HG02588 (cell line): ENCODE results near the gene RPS6KL1.

ENCODE experiments used
- ATAC-seq: cut with Tn5 transposase; IDR thresholded peaks from one replicate; pipeline ENCODE4 v1.9.1; 2021; ENCODE audit warnings: mild to moderate bottlenecking, moderate library complexity; ENCODE audit not compliant: unreplicated experiment

Gene RPS6KL1

DNA sequence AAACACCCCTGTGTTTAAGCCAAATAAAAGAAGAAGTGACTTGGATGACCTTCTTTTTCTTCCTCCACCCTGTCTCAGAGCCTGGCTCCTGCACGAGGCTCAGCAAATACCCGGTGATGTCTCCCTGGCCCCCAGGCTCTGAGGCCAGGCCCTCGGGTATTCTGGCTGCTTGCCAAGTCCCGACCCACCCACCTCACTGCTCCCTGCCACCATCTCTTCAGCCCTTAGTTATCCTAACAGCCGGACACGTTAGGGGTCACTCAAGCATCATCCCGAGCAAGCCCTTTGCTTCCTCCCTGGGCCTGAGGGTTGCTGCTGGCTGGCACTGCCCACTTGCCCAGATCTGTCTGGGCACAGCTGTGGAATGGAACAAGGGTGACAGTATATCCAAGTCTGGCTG is 7.2 kb downstream of the RPS6KL1 start:
- no peak for ATAC-seq

DNA sequence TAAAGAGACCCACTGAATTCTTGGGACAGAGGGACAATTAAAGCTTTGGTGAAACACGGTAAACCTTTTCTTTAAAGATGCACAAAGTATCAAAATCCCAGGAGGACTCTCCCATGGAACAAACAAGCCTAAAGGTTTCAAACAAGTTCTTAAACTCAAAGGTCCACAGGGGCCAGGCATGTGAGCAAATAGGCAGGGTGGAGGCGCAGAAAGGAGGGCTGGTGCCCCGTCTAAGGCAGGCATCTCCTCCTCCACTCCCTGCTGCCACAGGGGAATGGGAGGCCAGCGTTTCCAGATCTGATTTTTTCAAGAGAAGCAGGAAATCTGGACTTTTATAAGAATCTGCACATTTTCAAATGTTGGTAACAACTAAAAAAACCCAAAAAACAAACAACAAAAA is 7.6 kb downstream of the RPS6KL1 start:
- ATAC-seq = no peak

DNA sequence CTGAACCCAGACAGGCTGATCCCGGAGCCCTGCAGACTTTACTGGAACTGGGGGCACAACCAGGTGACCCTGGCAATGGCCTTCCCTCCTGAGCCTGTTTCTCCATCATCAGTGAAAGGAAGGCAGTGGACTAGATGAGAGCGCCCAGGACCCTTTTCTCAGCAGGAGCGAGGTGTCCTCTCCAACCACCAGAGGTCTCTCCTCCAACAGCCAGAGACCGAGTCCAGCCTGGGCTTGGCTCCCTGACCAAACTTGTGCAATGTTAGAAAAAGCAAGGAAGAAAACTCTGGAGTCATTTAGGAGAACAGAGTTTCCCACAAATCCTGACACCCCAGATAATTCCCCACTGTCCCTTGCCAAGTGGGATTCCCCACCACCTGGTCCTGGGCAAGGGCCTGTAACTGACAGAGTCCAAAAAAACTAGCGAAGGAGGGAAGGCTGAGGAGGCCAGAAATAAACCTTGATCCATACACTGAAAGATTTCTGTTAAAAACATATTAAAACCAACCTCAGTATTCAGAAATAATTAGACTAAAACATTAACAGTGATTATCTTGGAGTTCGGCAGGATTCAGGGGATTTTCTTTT is 9.0 kb downstream of the RPS6KL1 start:
- ATAC-seq = no peak

DNA sequence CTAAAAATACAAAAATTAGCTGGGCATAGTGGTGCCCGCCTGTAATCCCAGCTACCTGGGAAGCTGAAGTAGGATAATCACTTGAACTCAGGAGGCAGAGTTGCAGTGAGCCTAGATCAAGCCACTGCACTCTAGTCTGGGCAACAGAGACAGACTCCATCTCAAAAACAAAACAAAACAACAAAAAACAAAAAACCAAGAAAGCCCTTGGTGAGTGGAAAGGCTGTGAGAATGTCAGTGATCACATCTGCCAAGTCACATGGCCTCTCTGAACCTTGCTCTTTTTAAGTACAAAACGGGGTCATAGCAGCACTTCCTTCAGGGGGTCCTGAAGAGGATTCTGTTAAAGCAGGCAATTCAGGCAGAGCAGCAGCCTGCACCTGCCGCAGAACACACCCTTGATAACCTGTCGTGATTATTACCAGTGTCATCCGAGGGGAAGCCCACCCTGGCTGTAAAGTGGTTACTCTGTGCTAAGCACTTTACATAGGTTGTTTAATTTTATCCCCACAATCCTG is 9.6 kb downstream of the RPS6KL1 start:
- ATAC-seq = no peak

DNA sequence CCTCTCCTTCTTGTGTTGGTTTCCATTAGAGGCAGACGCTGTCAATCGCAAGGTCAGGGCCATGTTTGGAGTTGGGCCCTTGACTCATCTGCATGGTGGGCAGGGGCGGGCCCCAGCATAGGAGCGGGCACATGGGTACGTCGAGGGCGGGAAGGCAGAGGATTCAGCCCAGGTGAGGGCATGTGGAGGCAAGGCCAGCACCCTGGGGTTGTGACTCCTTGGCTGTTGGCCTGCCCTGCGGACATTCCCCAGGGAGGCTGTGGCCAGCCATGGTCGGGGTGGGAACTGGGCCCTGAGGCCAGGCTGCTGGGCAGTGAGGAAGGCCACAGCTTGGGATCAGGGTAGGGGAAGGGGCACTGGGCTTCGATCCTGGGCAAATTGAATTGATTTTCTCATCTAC is 10.3 kb downstream of the RPS6KL1 start:
- no peak for ATAC-seq

DNA sequence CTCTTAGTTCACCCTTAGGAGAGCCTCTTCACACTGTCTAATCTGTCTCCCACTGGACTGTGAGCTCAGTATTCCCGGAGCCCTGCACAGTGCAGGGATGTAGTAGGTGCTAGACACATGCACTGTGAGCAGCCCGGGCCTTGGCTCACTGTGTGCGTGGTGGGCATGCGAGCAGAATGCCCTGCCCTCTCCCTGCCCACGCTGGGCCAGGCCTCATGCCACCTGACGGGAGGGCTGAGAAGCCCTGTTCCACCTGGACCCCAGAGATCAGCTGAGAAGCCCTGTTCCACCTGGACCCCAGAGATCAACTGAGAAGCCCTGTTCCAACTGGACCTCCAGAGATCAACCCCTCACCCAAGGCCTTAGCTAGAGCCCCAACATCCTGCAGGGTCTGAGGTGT is 10.9 kb downstream of the RPS6KL1 start:
- no peak for ATAC-seq

DNA sequence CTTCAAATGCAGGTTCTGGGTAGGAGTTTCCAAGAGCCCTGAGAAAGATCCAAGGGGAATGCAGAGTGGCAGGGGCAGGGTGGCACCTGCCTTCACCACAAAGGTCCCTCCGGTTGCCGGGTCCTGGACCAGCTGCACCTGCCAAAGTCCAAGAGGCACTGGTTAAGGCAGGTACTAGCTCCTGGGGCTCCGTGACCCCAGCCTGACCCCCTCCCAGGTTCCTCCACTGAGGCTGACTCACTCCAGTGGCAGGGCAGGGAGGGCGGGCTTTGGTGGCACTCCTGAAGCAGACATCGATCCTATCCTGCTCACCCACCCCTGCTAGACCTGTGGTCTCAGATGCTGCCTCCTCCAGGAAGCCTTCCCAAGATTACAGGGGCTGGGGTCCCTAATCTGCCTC is 11.4 kb downstream of the RPS6KL1 start:
- ATAC-seq = no peak

DNA sequence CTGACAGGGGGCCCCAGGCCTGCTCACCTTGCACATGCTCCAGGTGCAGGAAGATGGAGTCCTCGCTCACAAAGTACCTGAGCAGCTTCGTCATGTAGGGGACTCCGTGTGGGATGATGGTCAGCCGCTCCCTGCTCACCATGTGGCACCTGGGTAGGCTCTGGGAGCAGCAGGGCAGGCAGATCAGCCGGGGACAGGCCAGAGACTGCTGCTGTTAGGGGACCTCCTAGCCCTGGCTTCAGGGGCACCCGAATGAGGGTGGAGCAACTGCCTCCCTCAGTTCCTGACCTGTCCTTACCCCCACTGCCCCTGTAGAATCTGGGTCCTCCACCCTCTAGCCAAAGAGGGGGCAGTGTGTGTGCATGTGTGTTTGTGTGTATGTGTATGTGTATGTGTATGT is 11.8 kb downstream of the RPS6KL1 start:
- no peak for ATAC-seq

DNA sequence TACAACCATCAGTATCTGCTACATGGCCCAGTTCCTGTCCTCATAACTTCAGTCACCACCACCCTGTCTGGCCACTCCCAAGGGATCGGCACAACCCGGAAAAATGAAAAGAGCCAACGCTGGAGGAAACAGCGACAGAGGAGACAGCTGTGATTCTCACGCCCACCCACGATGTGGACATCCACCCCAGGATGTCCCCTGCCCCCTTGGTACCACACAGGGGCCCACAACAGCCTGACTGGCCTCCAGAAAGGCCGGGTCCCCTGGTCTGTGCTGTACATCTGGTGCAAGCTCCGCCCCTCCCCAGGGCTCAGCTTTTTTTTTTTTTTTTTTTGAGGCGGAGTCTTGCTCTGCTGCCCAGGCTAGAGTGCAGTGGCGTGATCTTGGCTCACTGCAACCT is 12.5 kb downstream of the RPS6KL1 start:
- ATAC-seq = no peak

DNA sequence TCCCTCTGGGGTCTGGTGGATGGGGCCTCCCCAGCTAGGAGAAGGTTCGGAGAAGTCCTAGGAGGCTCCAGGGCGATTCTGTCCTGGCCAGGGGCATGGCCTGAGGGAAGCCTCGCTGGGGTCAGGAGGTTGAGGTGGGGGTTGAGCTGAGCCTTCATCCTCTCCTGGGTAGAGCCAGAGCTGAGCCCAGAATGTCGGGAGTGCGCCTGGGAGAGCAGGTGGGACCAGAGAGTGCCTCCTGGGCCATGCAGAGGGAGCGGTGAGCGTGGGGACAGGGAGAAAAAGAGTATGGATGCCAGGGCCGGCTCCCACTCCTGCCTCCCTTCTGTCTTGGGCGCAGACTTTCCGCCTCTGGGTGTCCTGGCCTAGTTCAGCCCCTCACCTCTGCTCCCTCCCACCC is 13.1 kb downstream of the RPS6KL1 start:
- no peak for ATAC-seq

DNA sequence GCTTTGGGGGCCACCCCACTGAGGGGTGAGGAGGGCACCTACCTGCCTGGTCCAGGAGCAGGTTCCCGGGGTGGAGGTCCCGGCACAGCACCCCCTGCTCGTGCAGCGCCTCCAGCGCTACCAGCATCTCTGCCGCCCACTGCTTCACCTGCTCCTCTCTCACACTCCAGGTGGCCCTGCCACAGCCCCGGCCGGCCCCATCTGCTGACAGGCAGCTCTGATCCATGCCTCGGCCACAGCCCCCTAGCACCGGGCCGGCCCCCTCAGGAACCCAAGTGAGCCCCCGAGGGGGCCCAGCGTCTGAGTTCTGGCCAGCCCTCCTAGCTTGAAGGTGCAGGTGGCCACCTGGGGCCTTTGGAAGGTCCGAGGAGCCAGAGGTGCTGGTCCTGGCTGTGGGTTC is 13.6 kb downstream of the RPS6KL1 start:
- no peak for ATAC-seq

DNA sequence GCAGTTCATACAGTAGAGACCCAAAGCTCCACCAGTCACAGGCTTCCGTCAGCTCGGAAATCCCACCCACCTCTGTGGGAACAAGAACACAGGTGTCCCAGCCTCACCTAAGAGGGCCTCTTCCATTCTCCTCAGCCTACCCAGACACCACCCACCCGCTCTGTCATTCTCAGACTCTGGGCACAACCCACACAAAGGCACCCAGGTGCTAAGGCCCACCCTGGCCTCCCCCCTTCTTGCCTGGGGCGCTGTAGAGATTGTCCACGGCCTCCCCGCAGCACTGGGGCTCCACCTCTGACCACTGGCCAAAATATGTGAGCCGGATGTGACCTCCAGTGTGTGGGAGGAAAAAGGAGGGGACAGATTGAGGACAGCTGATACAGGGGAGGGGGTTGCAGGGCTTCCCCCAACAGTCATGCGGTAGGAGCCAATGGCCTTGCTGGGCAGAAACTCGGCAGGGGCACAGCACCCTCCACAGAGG is 14.2 kb downstream of the RPS6KL1 start:
- no peak for ATAC-seq

DNA sequence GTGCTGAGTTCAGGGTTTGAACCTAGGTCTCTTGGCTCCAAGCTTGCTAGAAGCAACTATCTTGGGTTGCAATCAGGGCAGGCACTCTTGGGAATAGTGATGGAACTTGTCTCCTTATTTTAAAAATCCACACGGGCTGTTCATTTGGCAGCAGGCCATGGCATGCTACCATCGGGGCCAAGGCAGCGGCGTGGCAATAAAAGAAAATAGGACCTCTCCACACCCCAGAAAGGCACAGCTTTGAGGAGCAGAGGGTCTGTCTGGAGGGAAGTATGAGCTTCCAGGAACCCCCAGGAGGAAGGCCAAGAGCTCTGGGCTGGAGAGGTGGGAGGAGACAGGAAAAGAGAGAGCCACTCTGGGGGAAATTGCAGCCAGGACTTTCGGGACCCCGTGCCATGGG is 15.3 kb downstream of the RPS6KL1 start:
- ATAC-seq = no peak

DNA sequence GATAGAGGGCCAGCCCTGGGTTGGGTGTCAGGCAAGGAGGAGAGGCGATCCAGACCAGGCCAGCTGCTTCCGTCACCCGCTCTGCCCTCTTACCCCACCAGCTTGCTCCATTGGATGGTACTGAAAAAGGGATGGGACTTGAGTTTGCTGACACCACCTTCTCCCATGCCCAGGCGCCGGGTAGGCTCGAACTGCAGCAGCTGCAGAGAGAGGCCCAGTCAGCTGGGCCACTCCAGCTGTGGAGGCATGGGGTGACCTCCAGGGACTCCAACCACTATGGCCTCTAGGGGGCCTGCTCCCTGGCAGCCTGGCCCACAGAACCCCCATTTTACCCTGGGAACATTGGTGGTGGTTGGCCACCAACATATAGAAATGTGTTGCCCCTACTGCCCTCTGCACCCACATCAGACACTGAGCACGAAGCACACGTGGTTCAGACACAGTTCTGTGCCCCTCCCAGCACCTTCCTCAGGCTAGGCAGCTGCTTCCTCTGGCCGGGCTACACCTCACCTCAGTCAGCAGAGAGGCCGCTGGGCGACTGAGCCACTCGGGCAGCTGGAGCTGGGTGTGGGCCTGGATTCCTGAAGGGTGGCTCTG is 16.0 kb downstream of the RPS6KL1 start:
- no peak for ATAC-seq

DNA sequence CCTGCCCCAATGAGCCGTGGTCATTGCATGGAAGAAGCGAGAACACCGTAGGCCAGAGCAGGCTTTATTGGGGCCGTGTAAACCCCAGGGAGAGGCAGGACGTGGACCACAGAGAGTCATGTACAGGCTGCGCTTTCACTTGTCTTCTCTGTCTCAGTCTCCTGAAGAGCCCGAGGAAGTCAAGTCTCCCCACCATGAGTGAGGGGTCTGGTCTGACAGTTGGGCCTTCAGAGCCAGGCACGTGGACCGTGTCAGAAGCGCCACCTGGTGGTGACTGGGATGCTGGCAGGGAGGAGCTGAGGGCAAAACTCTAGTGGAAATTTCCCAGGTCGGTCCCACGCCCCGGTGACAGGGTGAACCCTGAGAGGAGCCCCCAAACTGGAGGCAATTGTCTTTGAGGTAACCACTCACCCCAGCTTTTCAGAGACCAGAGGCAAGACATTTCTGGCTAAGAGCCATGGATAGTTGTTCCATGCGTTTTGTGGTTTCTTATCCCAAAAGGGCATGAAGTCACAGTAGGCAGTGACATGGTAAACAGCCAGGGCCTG is 17.4 kb downstream of the RPS6KL1 start:
- no peak for ATAC-seq

DNA sequence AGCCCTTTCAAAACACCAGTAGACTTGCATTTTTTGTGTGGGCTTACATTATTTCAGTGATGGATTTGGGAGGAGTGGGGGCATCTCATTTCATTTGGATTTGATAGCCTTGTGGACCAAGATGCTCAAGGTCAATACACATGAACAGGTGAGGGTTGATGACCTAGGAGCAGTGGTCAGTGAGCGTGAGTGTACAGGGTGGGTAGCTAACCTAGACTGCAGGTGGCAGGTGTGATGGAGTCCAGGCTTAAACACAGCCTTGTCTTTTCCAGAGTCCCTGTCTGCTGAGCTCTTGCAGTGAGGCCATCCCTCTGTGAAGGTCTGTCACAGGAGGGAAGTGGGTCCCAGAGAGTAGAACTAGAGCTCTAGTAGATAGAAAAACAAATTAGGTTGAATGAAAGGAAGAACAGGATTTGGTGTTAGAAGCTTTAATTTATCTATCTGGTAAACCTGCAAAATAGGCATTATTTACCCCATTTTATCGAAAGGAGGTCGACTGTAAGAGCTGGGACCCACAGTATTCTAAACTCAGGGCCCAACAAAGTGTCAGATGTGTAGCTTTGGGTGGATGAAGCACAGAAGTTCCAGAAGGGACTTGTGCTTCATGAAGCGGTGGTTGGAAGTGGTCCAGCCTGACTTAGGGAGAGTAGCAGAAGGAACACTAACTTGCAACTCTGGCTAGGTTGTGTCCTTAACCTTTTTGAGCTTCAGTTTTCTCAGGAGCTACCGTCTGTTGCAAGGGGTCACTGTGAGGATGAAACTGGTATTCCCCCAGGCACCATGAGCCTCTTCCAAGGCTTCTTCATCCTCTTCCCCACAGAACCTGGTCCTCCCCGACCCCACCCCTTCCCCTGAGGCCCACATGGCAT is 18.2 kb downstream of the RPS6KL1 start:
- ATAC-seq = no peak

DNA sequence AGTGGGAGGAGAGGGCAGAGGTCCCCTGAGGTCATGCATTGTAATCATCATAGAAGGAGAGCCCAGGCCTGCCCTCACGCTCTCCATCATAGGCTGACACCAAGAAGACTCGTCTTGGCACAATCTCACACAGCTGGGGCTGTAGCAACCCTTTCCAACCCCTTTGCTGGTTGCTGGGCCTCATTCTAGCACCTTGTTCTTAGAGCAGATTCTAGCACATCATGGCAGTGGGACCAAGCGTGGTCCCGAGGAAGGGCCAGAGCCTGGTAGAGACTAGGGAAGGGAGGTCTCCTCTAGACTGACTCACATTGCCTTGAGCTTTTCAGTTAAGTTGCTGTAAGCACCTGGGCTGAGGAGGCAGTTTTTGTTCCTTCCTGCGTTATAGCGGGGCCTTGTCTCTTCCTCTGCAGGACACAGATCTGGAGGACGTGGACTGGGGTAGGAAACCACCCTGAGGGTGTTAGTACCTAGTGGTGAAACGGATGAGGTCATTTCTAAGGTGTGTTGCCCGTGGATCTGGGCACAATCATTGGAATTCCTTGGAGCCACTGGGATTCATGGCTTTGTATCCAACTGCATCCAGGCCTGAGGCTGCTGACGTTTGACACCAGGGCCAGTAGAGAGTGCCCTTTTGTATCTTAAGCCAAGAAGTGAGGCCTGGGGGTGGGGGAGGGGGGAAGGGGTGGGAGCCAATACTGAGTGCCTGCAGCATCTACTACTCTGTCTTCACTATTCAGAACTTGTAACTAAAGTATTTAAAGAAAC is 19.9 kb downstream of the RPS6KL1 start:
- no peak for ATAC-seq

DNA sequence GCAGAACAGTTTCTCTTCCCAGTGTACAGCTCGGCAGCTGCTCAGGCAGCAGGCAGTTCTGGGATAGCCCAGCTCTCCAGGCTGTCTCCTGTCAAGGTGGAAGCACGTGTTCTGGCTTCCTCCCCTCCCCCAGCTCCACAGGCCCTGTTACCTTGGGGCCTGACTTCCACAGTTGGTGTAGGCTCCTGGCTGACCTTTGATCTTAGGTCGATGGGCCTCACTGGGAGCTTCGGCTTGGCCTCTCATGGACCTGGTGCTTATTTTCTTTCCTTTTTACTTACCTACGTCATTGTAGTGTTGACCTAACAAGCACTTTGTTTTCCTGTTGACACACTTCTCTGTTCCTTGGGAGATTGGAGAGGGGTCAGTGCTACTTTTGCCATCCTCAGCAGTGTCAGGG is 24.4 kb downstream of the RPS6KL1 start:
- no peak for ATAC-seq

DNA sequence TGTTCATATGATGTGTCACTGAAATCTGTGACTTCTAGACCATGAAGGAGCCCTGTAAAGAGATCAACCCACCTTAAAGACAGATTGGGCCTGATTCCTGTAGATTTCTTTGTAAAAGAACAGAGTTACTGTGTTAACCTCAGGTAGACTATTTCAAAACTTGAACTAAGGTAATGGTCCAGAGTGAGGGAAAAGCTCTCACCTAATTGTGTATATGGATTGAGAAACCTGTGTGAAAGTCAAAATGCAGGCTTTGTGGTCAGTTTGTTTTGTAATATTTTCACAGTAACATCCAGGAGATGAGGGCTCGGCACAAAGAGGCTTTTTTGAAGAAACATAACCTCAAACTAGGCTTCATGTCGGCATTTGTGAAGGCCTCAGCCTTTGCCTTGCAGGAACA is 25.0 kb downstream of the RPS6KL1 start:
- ATAC-seq = no peak

DNA sequence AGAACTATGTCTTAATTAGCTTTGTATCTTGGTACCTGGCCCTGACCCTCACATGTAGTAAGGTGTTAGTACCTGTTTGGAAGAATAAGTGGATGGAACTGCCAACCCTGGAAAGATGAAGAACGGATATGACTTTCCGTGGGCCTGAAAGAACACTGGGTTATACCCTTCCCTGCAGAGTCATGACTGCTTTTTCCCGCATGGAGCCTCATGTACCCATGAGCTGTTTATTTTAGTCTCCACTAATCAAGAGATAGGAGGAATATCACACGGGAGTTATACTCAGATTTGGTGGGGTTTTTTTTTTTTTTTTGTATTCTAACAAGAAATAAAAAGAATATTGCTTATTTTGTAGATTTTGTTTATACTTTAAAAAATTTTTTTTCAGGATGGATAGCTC is 25.4 kb downstream of the RPS6KL1 start:
- no peak for ATAC-seq

DNA sequence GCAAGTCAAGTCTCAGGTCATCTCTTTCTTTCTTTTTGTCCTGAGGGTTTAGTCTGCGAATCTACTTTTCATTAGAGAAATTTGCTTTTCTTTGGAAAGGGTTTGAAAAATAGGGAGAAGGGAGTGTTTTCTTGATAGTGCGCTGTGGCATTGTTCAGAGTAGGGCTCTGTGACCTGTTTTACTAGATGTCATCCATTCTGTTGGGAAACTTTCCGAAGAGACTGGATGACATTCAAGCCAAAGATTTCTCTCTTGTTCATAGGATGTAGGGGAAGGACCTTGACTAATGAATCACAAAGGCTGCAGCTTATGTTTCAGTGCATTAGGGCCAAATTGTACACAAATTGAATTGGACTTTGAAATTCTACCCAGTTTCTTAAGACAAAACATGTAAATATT is 26.7 kb downstream of the RPS6KL1 start:
- ATAC-seq = no peak
